Esophagus squamous epithelium (tissue), 4 donors: Measurements from ENCODE around the gene MYPN.
A peak's percentile ranks its signal among the peaks of the same experiment; 100 is the strongest.

ENCODE experiments used
- POLR2A ChIP-seq, 4 donors: fragments of 450-650 bp; IDR thresholded peaks; one replicate each; pipeline ENCODE4 v1.6.1; 2017; ENCODE audit warnings: antibody characterized with exemption in 4 of 4, mild to moderate bottlenecking in 4 of 4, moderate library complexity in 3 of 4
- TF ChIP-seq, protein P1 (sequence below), 6 experiments: fragments of 450-650 bp in 4 of 6; fragments of 200-600 bp in 2 of 6; sonication (generic) in 2 of 6; IDR thresholded peaks; one replicate each; pipeline ENCODE4 v1.5.1; 2016 to 2019; ENCODE audit warnings: antibody characterized with exemption in 6 of 6, mild to moderate bottlenecking in 4 of 6, moderate library complexity in 4 of 6

DNA sequence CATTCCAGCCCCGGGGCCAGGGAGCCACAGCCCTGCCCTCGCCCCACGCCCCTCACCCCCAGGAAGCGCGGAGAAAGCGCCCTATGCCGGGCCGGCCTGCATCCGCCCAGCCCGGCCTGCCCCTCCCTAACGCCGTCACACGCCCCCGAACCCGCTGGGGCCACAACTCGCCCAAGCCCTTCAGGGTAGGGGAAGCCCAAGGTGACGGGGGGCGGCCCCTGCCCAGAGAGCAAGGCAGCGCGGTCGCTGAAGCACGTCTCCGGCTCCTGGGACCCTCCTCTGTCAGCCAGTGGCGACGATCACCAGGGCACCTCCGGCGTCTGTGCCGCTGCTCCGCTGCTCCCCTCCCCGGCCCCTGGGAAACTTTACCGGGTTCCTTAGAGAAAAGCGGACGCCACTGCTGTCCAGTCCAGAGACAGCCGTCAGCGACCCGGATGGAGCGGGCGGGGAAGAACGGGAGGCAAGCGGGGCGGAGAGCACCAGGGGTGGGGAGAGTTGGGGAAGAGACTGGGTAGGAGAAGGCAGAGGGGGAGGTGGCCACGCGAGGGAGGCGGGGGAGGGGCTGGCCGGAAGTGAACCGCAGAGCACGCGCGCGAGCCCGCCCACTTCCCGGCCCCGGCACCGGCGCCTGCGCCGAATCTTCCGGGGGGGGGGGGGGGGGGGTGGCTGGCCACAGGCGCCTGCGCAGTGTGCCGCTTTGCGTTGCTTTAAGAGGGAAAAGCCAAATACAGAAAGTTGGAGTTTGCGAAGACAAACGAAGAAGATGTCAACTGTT lies 34.3 kb upstream of the MYPN start, which contains the start of gene HERC4:
- TF ChIP-seq POLR2A (IDR thresholded peaks at IDR 0.05) = peak in 2 of 4 donors; percentile 70 to 85
- TF ChIP-seq, protein P1, sequence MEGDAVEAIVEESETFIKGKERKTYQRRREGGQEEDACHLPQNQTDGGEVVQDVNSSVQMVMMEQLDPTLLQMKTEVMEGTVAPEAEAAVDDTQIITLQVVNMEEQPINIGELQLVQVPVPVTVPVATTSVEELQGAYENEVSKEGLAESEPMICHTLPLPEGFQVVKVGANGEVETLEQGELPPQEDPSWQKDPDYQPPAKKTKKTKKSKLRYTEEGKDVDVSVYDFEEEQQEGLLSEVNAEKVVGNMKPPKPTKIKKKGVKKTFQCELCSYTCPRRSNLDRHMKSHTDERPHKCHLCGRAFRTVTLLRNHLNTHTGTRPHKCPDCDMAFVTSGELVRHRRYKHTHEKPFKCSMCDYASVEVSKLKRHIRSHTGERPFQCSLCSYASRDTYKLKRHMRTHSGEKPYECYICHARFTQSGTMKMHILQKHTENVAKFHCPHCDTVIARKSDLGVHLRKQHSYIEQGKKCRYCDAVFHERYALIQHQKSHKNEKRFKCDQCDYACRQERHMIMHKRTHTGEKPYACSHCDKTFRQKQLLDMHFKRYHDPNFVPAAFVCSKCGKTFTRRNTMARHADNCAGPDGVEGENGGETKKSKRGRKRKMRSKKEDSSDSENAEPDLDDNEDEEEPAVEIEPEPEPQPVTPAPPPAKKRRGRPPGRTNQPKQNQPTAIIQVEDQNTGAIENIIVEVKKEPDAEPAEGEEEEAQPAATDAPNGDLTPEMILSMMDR (IDR thresholded peaks at IDR 0.05) = no peak
